Caco-2 (cell line): ENCODE measurements around the gene SNW1. TPM values are rescaled to one million over a fixed set of nuclear protein-coding genes. Genes with fewer than 3 reads are reported as not detected.

Experiments
- BruUV-seq: library from RNA; stranded (reverse); fragments of 400-500 nt; replicated peaks from 2 replicates; lab custom pipeline; 2021; lab: Mats Ljungman, UMichigan
- CTCF ChIA-PET: fragments of 300-600 bp; sonication (Branson Sonifier 250); formaldehyde crosslinking; loops from one replicate; lab custom pipeline; 2022; ENCODE audit warnings: antibody characterized with exemption; lab: Charles Lee
- POLR2A ChIA-PET: fragments of 300-600 bp; sonication (Branson Sonifier 250); formaldehyde crosslinking; loops from one replicate; lab custom pipeline; 2022; ENCODE audit warnings: antibody characterized with exemption; lab: Charles Lee
- DNase-seq, 2 experiments: peaks; one replicate each; pipeline versions ENCODE4 v3.0.0 to v3.0.0-alpha.2; 2020 to 2022
- H3K27me3 ChIP-seq: replicated peaks from 2 replicates; pipeline ENCODE4 v1.6.0; 2011; ENCODE audit warnings: low read length; ENCODE audit not compliant: control insufficient read depth, insufficient read depth
- H3K36me3 ChIP-seq: 2 replicates; pipeline ENCODE4 v1.5.1; 2011; ENCODE audit warnings: low read length; ENCODE audit not compliant: control insufficient read depth, insufficient read depth
- H3K4me1 ChIP-seq: fragments of 250-450 bp; sonication (Bioruptor Pico); 2 replicates; pipeline ENCODE4 v1.5.1; 2020; ENCODE audit warnings: mild to moderate bottlenecking
- H3K4me3 ChIP-seq: 2 replicates; pipeline ENCODE4 v1.5.1; 2011; ENCODE audit warnings: low read depth, mild to moderate bottlenecking, control low read depth, low read length
- H3K9me3 ChIP-seq: fragments of 250-450 bp; sonication (Bioruptor Pico); 2 replicates; pipeline ENCODE4 v1.5.1; 2020; ENCODE audit warnings: mild to moderate bottlenecking, moderate library complexity
- H3K27ac Mint-ChIP-seq: one replicate; pipeline ENCODE4 v1.8.0; 2022; ENCODE audit warnings: mixed read lengths; ENCODE audit not compliant: unreplicated experiment
- H3K27me3 Mint-ChIP-seq: one replicate; pipeline ENCODE4 v1.8.0; 2022; ENCODE audit warnings: mixed read lengths; ENCODE audit not compliant: insufficient read depth, unreplicated experiment
- H3K36me3 Mint-ChIP-seq: one replicate; pipeline ENCODE4 v1.8.0; 2022; ENCODE audit warnings: mild to moderate bottlenecking, mixed read lengths; ENCODE audit not compliant: insufficient read depth, unreplicated experiment
- H3K4me1 Mint-ChIP-seq: one replicate; pipeline ENCODE4 v1.8.0; 2022; ENCODE audit warnings: low read depth, mixed read lengths; ENCODE audit not compliant: unreplicated experiment
- H3K4me3 Mint-ChIP-seq: one replicate; pipeline ENCODE4 v1.8.0; 2022; ENCODE audit warnings: mild to moderate bottlenecking, moderate library complexity, mixed read lengths; ENCODE audit not compliant: unreplicated experiment
- H3K9me3 Mint-ChIP-seq: one replicate; pipeline ENCODE4 v1.8.0; 2022; ENCODE audit warnings: mixed read lengths; ENCODE audit not compliant: unreplicated experiment
- CTCF ChIP-seq, 2 experiments: fragments of 200-600 bp in 1 of 2; IDR thresholded peaks; 1 replicate in 1 of 2; 2 replicates in 1 of 2; pipeline versions ENCODE4 v1.5.1 to v1.8.0; 2011 to 2022; ENCODE audit warnings: antibody characterized with exemption in 1 of 2, control low read depth in 1 of 2, inconsistent platforms in 1 of 2, low read depth in 1 of 2, low read length in 1 of 2, mild to moderate bottlenecking in 1 of 2, moderate library complexity in 1 of 2; ENCODE audit not compliant: insufficient read depth in 1 of 2, severe bottlenecking in 1 of 2, unreplicated experiment in 1 of 2
- intact Hi-C: fragments of 100-400 bp; cut with micrococcal nuclease; formaldehyde crosslinking; loops from one replicate; pipeline ENCODE4 v1.10.0; 2022; ENCODE audit not compliant: unreplicated experiment
- total RNA-seq: library from RNA; stranded (reverse); gene quantifications from 2 replicates; pipeline ENCODE4 v1.2.3, GENCODE V29; 2022

SNW1 gene
- total RNA-seq, 1 experiment from 2014 or later = 119 TPM

- no peak overlapping the region for H3K4me3 ChIP-seq
- TF ChIP-seq CTCF (IDR thresholded peaks at IDR 0.05; ENCODE audit: insufficient read depth in 1 of 2, low read depth in 1 of 2, low read length in 1 of 2, severe bottlenecking in 1 of 2, unreplicated experiment in 1 of 2) = no peak
- no peak overlapping the region for H3K4me3 Mint-ChIP-seq
- H3K27ac Mint-ChIP-seq = no peak overlapping the region
- peaks cover 3% of the 10 kb centered on the region for H3K36me3 ChIP-seq
- H3K27me3 Mint-ChIP-seq = no peaks in the 10 kb centered on the region
- H3K27me3 ChIP-seq = no peaks in the 10 kb centered on the region
- H3K9me3 Mint-ChIP-seq = no peaks in the 10 kb centered on the region
- intact Hi-C loops = no loop called here
- DNase-seq = no peak
- H3K36me3 Mint-ChIP-seq = peaks cover 93% of the 10 kb centered on the region
- H3K4me1 ChIP-seq = peaks cover 4% of the 10 kb centered on the region; the same call in 1 of the 2 replicates
- BruUV-seq = no TSS peak
- peaks cover 6% of the 10 kb centered on the region for H3K4me1 Mint-ChIP-seq
- ChIA-PET CTCF (no interaction called here), POLR2A (no interaction called here)
- no peaks in the 10 kb centered on the region for H3K9me3 ChIP-seq
Observed at GRCh38 chr14:77714926-77715325, 46.0 kb downstream of the SNW1 start.

- Mint-ChIP-seq H3K9me3 (no peaks in the 10 kb centered on the region), H3K4me1 (peaks cover 17% of the 10 kb centered on the region), H3K36me3 (peaks cover 55% of the 10 kb centered on the region), H3K27ac (no peak overlapping the region), H3K27me3 (no peaks in the 10 kb centered on the region), H3K4me3 (peak overlapping the region; percentile 86)
- Histone ChIP-seq H3K36me3 (peaks cover 3% of the 10 kb centered on the region), H3K4me3 (no peak overlapping the region), H3K9me3 (no peaks in the 10 kb centered on the region), H3K4me1 (peaks cover 8% of the 10 kb centered on the region; the same call in 1 of the 2 replicates), H3K27me3 (no peaks in the 10 kb centered on the region)
- ChIA-PET POLR2A (no interaction called here), CTCF (no interaction called here)
- intact Hi-C loops = no loop called here
- no TSS peak for BruUV-seq
- no peak for TF ChIP-seq CTCF (IDR thresholded peaks at IDR 0.05; ENCODE audit: insufficient read depth in 1 of 2, low read depth in 1 of 2, low read length in 1 of 2, severe bottlenecking in 1 of 2, unreplicated experiment in 1 of 2)
- DNase-seq = no peak
Observed at GRCh38 chr14:77710364-77710763, 50.6 kb downstream of the SNW1 start.

GRCh38 chr14:77709412-77709811, 51.5 kb downstream of the SNW1 start:
- intact Hi-C loops = loop anchor here (5.0 kb wide), 1 partner anchor 92 kb away; the partner anchor contains the start of gene SPTLC2
- H3K9me3 Mint-ChIP-seq = no peaks in the 10 kb centered on the region
- Histone ChIP-seq H3K4me3 (peak overlapping the region; percentile 71), H3K36me3 (peaks cover 2% of the 10 kb centered on the region), H3K9me3 (no peaks in the 10 kb centered on the region), H3K4me1 (peaks cover 8% of the 10 kb centered on the region; the same call in 1 of the 2 replicates), H3K27me3 (no peaks in the 10 kb centered on the region)
- no peak overlapping the region for H3K27ac Mint-ChIP-seq
- BruUV-seq = no TSS peak
- peak overlapping the region; percentile 86 for H3K4me3 Mint-ChIP-seq
- H3K36me3 Mint-ChIP-seq = peaks cover 52% of the 10 kb centered on the region
- peaks cover 17% of the 10 kb centered on the region for H3K4me1 Mint-ChIP-seq
- POLR2A ChIA-PET = no interaction called here
- DNase-seq = no peak
- CTCF ChIA-PET = no interaction called here
- H3K27me3 Mint-ChIP-seq = no peaks in the 10 kb centered on the region
- TF ChIP-seq CTCF (IDR thresholded peaks at IDR 0.05; ENCODE audit: insufficient read depth in 1 of 2, low read depth in 1 of 2, low read length in 1 of 2, severe bottlenecking in 1 of 2, unreplicated experiment in 1 of 2) = no peak
